Neural progenitor cell (in vitro differentiated cells): ENCODE data around the gene SPACA6. TPM values are rescaled to one million over a fixed set of nuclear protein-coding genes. Genes with fewer than 3 reads are reported as not detected.

Experiments
- DNase-seq: peaks from one replicate; pipeline ENCODE4 v3.0.0-alpha.2; 2016; ENCODE audit warnings: low spot score
- H2AFZ ChIP-seq: fragments of 200-600 bp; sonication (generic); replicated peaks from 2 replicates; pipeline ENCODE4 v1.6.1; 2016; ENCODE audit warnings: antibody characterized with exemption
- H3F3A ChIP-seq: fragments of 200-600 bp; sonication (generic); 2 replicates; pipeline ENCODE4 v1.6.1; 2016; ENCODE audit warnings: antibody characterized with exemption, low read depth
- H3K27ac ChIP-seq: fragments of 200-600 bp; sonication (generic); 2 replicates; pipeline ENCODE4 v1.5.1; 2016; ENCODE audit warnings: mild to moderate bottlenecking
- H3K27me3 ChIP-seq: fragments of 200-600 bp; sonication (generic); 2 replicates; pipeline ENCODE4 v1.6.1; 2016; ENCODE audit warnings: mild to moderate bottlenecking, moderate library complexity
- H3K36me3 ChIP-seq: fragments of 200-600 bp; sonication (generic); 2 replicates; pipeline ENCODE4 v1.5.1; 2016
- H3K4me1 ChIP-seq: fragments of 200-600 bp; sonication (generic); 2 replicates; pipeline ENCODE4 v1.6.1; 2016; ENCODE audit warnings: mixed run types
- H3K4me2 ChIP-seq: fragments of 200-600 bp; sonication (generic); 2 replicates; pipeline ENCODE4 v1.6.1; 2016
- H3K4me3 ChIP-seq: fragments of 200-600 bp; sonication (generic); 2 replicates; pipeline ENCODE4 v1.5.1; 2016
- H3K79me2 ChIP-seq: fragments of 200-600 bp; sonication (generic); 2 replicates; pipeline ENCODE4 v1.6.1; 2016; ENCODE audit warnings: low read depth
- H3K9ac ChIP-seq: fragments of 200-600 bp; sonication (generic); 2 replicates; pipeline ENCODE4 v1.6.1; 2016
- H3K9me3 ChIP-seq: fragments of 200-600 bp; sonication (generic); 2 replicates; pipeline ENCODE4 v1.5.1; 2016; ENCODE audit warnings: low read depth
- H4K20me1 ChIP-seq: fragments of 200-600 bp; sonication (generic); 2 replicates; pipeline ENCODE4 v1.6.1; 2016; ENCODE audit warnings: low read depth
- H3K27ac Mint-ChIP-seq: 3 replicates; pipeline ENCODE4 v1.8.0; 2021; ENCODE audit warnings: mixed read lengths
- H3K27me3 Mint-ChIP-seq: 2 replicates; pipeline ENCODE4 v1.8.0; 2022; ENCODE audit warnings: low read depth, mild to moderate bottlenecking, inconsistent platforms, moderate library complexity, mixed read lengths; ENCODE audit not compliant: insufficient read depth
- H3K36me3 Mint-ChIP-seq: 3 replicates; pipeline ENCODE4 v1.8.0; 2021; ENCODE audit warnings: mixed read lengths
- H3K4me1 Mint-ChIP-seq: 3 replicates; pipeline ENCODE4 v1.8.0; 2021; ENCODE audit warnings: mixed read lengths
- H3K4me3 Mint-ChIP-seq: 3 replicates; pipeline ENCODE4 v1.8.0; 2021; ENCODE audit warnings: mild to moderate bottlenecking, moderate library complexity, mixed read lengths
- H3K9me3 Mint-ChIP-seq: 3 replicates; pipeline ENCODE4 v1.8.0; 2020; ENCODE audit warnings: mixed read lengths
- EZH2 ChIP-seq: fragments of 200-600 bp; sonication (generic); IDR thresholded peaks from 2 replicates; pipeline ENCODE4 v1.6.1; 2017; ENCODE audit warnings: antibody characterized with exemption, mild to moderate bottlenecking, moderate library complexity
- EZH2phosphoT487 ChIP-seq: fragments of 200-600 bp; sonication (generic); IDR thresholded peaks from 2 replicates; pipeline ENCODE4 v1.6.1; 2017; ENCODE audit warnings: antibody characterized with exemption
- total RNA-seq: library from RNA; depleted of rRNA; stranded (reverse); fragments of >200 nt; gene quantifications from 2 replicates; pipeline ENCODE4 v1.2.3, GENCODE V29; 2015; ENCODE audit warnings: low replicate concordance
- TF ChIP-seq, protein P1 (sequence below): fragments of 200-600 bp; sonication (generic); IDR thresholded peaks from 2 replicates; pipeline ENCODE4 v1.5.1; 2017; ENCODE audit warnings: antibody characterized with exemption, mild to moderate bottlenecking

Gene SPACA6
- total RNA-seq, 1 donor from 2014 or later = 6.9 TPM

DNA sequence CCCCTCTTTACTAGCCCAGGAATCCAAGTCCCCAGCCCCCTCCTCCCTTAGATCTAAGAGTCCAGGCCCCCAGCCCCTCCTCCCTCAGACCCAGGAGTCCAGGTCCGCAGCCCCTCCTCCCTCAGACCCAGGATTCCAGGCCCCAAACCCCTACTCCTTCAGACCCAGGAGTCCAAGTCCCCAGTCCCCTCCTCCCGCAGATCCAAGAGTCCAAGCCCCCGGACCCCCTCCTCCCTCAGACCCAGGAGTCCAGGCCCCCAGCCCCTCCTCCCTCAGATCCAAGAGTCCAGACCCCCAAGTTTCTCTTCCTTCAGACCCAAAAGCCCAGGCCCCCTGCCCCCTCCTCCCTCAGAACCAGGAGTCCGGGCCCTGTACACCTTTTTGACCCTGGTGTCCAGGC, 11.5 kb downstream of the SPACA6 start:
- no peaks in the 10 kb centered on the region for H3K36me3 ChIP-seq
- H3K27ac Mint-ChIP-seq = no peak overlapping the region
- no peaks in the 10 kb centered on the region for H3K9me3 Mint-ChIP-seq
- H3K79me2 ChIP-seq = no peaks in the 10 kb centered on the region
- no peak for DNase-seq
- TF ChIP-seq EZH2 (no peak), EZH2phosphoT487 (no peak)
- TF ChIP-seq, protein P1, sequence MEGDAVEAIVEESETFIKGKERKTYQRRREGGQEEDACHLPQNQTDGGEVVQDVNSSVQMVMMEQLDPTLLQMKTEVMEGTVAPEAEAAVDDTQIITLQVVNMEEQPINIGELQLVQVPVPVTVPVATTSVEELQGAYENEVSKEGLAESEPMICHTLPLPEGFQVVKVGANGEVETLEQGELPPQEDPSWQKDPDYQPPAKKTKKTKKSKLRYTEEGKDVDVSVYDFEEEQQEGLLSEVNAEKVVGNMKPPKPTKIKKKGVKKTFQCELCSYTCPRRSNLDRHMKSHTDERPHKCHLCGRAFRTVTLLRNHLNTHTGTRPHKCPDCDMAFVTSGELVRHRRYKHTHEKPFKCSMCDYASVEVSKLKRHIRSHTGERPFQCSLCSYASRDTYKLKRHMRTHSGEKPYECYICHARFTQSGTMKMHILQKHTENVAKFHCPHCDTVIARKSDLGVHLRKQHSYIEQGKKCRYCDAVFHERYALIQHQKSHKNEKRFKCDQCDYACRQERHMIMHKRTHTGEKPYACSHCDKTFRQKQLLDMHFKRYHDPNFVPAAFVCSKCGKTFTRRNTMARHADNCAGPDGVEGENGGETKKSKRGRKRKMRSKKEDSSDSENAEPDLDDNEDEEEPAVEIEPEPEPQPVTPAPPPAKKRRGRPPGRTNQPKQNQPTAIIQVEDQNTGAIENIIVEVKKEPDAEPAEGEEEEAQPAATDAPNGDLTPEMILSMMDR = no peak
- peak overlapping the region; percentile 85 for H3K4me3 Mint-ChIP-seq
- H3K9ac ChIP-seq = peak overlapping the region; percentile 81
- H3K36me3 Mint-ChIP-seq = peaks cover 45% of the 10 kb centered on the region
- H3K27ac ChIP-seq = no peak overlapping the region
- peaks cover 18% of the 10 kb centered on the region for H3K27me3 ChIP-seq
- H3K9me3 ChIP-seq = no peaks in the 10 kb centered on the region
- peaks cover 20% of the 10 kb centered on the region for H4K20me1 ChIP-seq
- H3K4me1 ChIP-seq = peaks cover 15% of the 10 kb centered on the region
- H2AFZ ChIP-seq = no peak overlapping the region
- H3K4me3 ChIP-seq = peak overlapping the region; percentile 62
- H3K27me3 Mint-ChIP-seq = peaks cover 13% of the 10 kb centered on the region
- peak overlapping the region; percentile 94 for H3K4me2 ChIP-seq
- H3F3A ChIP-seq = peaks cover 17% of the 10 kb centered on the region
- peaks cover 24% of the 10 kb centered on the region for H3K4me1 Mint-ChIP-seq

DNA sequence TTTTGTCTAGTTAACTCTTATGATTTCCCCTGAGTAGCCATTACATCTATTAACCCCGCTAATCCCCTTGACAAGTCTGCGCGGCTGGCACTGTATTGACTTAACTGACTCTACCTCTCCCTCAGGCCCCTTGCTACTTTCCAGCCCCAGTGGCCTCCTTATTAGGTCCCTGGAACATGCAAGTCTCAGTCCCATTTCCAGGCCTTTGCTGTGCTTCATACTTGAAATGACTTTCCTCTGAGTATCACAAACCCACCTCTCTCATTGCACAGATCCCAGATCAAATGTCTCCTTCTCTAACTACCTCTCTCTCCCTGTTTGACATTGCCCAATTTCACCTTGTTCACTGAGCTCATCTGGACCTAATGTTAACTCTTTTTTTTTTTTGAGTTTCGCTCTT, 13.2 kb downstream of the SPACA6 start:
- H3K9me3 Mint-ChIP-seq = no peaks in the 10 kb centered on the region
- Histone ChIP-seq H3K27ac (no peak overlapping the region), H3K4me1 (peaks cover 15% of the 10 kb centered on the region), H2AFZ (no peak overlapping the region), H3F3A (peaks cover 17% of the 10 kb centered on the region), H3K9me3 (no peaks in the 10 kb centered on the region), H3K4me2 (no peak overlapping the region), H3K36me3 (no peaks in the 10 kb centered on the region), H4K20me1 (peaks cover 20% of the 10 kb centered on the region), H3K79me2 (no peaks in the 10 kb centered on the region), H3K27me3 (peaks cover 35% of the 10 kb centered on the region), H3K4me3 (no peak overlapping the region), H3K9ac (no peak overlapping the region)
- H3K4me3 Mint-ChIP-seq = peak overlapping the region; percentile 13
- TF ChIP-seq, protein P1 = no peak
- TF ChIP-seq EZH2 (no peak), EZH2phosphoT487 (no peak)
- peaks cover 13% of the 10 kb centered on the region for H3K27me3 Mint-ChIP-seq
- H3K27ac Mint-ChIP-seq = no peak overlapping the region
- no peak for DNase-seq
- peaks cover 35% of the 10 kb centered on the region for H3K36me3 Mint-ChIP-seq
- H3K4me1 Mint-ChIP-seq = peaks cover 24% of the 10 kb centered on the region

DNA sequence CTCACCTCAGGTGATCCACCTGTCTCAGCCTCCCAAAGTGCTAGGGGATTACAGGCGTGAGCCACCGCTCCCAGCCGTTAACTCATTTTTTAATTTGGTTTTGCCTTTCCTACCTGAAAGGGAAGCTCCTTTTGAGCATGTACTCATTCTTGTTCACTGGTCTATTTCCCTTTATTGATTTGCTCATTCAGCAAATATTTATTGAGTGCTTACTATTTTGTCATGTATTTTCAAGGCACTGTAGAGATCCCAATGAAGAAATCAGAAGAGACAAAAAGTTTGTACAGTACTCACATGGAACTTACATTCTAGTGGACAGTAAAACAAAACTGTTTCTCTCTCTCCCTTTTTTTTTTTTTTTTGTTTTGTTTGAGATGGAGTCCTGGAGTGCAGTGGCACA, 13.8 kb downstream of the SPACA6 start:
- peaks cover 17% of the 10 kb centered on the region for H3F3A ChIP-seq
- Mint-ChIP-seq H3K4me1 (peaks cover 24% of the 10 kb centered on the region), H3K27me3 (peaks cover 13% of the 10 kb centered on the region), H3K27ac (no peak overlapping the region), H3K4me3 (no peak overlapping the region), H3K36me3 (peaks cover 31% of the 10 kb centered on the region), H3K9me3 (no peaks in the 10 kb centered on the region)
- H3K9me3 ChIP-seq = no peaks in the 10 kb centered on the region
- peaks cover 15% of the 10 kb centered on the region for H3K4me1 ChIP-seq
- DNase-seq = no peak
- H3K9ac ChIP-seq = no peak overlapping the region
- peaks cover 39% of the 10 kb centered on the region for H3K27me3 ChIP-seq
- H3K36me3 ChIP-seq = no peaks in the 10 kb centered on the region
- H3K4me3 ChIP-seq = no peak overlapping the region
- H3K27ac ChIP-seq = no peak overlapping the region
- H3K79me2 ChIP-seq = no peaks in the 10 kb centered on the region
- H3K4me2 ChIP-seq = no peak overlapping the region
- no peak overlapping the region for H2AFZ ChIP-seq
- no peak for TF ChIP-seq EZH2
- TF ChIP-seq, protein P1 = no peak
- TF ChIP-seq EZH2phosphoT487 = no peak
- peaks cover 15% of the 10 kb centered on the region for H4K20me1 ChIP-seq
